ENCODE measurements around the gene TYSND1. TPM values are rescaled to one million over a fixed set of nuclear protein-coding genes. Genes with fewer than 3 reads are reported as not detected.

Gene TYSND1
- total and polyA plus RNA-seq, 2 of the 13 experiments (the other 11 are each of a cell fraction or from before 2014, with no cell fraction given) = 3.3 to 8.9 TPM

- TF ChIP-seq ZNF142 (CRISPR knock-in tag; IDR thresholded peaks at IDR 0.05) (0 out of 2 replicates have a peak, but pooled peaks have one; percentile 52), ZNF770 (CRISPR knock-in tag; IDR thresholded peaks at IDR 0.05) (peak; percentile 87; the same call in 1 of the 2 replicates), E2F1 (CRISPR knock-in tag; IDR thresholded peaks at IDR 0.05) (peak; percentile 38; the same call in 1 of the 2 replicates), BCL6 (CRISPR knock-in tag; IDR thresholded peaks at IDR 0.05) (peak; percentile 55; the same call in 1 of the 2 replicates), GPN1 (CRISPR knock-in tag; IDR thresholded peaks at IDR 0.05; ENCODE audit: borderline replicate concordance) (no peak), ZNF574 (CRISPR knock-in tag; IDR thresholded peaks at IDR 0.05) (peak; percentile 19; the same call in 1 of the 2 replicates), REPIN1 (CRISPR knock-in tag; IDR thresholded peaks at IDR 0.05; ENCODE audit: borderline replicate concordance, low read depth) (0 out of 2 replicates have a peak, but pooled peaks have one; percentile 12), MED1 (CRISPR knock-in tag; IDR thresholded peaks at IDR 0.05) (peak; percentile 61), ERF (CRISPR knock-in tag; IDR thresholded peaks at IDR 0.05) (no peak), ARID3A (IDR thresholded peaks at IDR 0.05; ENCODE audit: low read depth, low read length) (peak; percentile 76; the same call in 1 of the 2 replicates), RXRB (CRISPR knock-in tag; IDR thresholded peaks at IDR 0.05; ENCODE audit: borderline replicate concordance) (peak; percentile 17; the same call in 1 of the 2 replicates), TFDP1 (CRISPR knock-in tag; IDR thresholded peaks at IDR 0.05; ENCODE audit: borderline replicate concordance) (peak; percentile 23; the same call in 1 of the 2 replicates)
Measured at GRCh38 chr10:70130878-70131559, 15.5 kb downstream of the TYSND1 start (continued).

Measured in HepG2 (cell line).